Stimulated activated naive CD4-positive, alpha-beta T cell (primary cell): ENCODE data around the gene RPS6KL1.
"Not testable (repeated sequence)": the region's sequence is repeated elsewhere in the genome, so short reads cannot be mapped to it uniquely, and the experiment has no call there.

ENCODE experiments used
- DNase-seq, 6 experiments: peaks; one replicate each; lab custom pipeline; 2025; lab: John Stamatoyannopoulos, UW

The RPS6KL1 gene

GRCh38 chr14:74935360-74935680 is 12.3 kb upstream of the RPS6KL1 start:
- DNase-seq, result no peak

DNA sequence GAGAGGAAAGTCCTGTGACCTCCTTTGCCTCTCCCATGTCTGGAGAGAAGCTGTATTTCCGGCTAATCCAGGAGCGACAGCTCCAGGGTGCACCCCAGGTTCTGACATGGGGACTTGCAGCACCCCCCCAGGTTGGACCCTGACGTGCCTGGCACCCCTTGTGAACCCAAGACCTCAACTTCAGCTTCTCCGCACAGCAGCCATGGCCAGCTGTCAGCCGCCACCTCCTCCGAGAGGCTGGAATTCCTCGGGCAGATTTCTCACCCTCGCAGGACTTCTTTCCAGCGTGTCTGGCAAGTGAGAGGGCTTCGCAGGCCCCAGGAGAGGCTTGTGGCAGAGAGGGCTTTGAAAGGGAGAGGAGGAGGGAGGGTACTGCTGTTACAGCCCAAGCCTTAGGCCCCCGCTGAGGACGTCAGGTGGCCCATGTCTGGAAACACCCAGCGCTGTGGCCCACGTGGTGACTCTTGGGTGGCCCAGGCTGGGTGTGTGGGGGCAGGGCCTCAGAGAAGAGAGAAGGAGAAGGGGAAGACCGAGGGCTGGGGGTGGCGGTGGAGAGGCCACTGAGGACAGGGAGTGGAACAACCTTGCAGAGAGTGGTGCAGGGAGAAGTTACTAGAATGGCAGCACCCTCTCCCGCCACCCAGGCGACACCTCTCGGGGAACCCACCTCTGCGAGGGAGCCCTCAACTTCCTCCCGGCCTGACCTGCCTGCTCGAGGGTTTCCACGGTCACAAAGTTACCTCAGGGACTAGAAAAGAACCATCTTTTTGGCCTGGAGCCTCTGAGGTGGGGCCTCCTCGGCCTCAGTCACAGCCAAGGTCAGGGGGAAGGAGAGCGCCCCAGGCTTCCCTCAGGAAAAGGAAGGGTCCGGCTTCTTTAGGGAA is 11.7 kb upstream of the RPS6KL1 start:
- no peak for DNase-seq

DNA sequence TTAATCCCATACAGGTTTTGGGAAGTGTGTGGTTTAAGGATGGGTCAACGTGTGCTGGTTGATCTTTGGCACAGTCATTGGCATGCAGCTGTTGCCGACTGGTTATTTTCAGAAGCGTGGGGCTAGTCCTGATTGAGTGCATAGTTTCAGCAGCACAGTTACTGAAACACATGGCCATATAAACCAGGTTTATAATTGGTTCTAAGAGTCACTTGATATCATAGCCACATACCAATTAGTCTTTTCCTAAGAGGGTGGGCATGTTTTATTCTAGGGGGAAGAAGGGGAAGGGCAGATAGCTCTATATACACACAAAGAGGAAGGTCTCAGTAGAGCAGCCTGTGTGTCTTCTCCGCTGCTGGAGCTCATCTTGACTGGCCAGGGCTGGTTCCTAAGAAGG is 11.0 kb upstream of the RPS6KL1 start:
- no peak for DNase-seq

DNA sequence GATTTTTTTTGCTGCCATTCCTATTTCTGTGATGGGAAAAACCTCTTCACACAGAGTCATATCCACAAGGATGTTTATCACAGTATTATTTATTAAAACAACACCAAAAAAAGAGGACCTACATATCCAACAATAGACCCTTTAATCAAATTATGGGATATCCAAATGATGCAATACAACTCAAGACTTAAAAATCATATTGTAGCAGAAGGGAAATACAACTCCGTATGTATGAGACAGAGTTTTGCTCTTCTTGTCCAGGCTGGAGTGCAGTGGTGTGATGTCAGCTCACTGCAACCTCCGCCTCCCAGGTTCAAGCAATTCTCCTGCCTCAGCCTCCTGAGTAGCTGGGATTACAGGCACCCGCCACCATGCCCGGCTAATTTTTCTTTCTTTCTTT is 9.9 kb upstream of the RPS6KL1 start:
- not testable (repeated sequence) for DNase-seq

DNA sequence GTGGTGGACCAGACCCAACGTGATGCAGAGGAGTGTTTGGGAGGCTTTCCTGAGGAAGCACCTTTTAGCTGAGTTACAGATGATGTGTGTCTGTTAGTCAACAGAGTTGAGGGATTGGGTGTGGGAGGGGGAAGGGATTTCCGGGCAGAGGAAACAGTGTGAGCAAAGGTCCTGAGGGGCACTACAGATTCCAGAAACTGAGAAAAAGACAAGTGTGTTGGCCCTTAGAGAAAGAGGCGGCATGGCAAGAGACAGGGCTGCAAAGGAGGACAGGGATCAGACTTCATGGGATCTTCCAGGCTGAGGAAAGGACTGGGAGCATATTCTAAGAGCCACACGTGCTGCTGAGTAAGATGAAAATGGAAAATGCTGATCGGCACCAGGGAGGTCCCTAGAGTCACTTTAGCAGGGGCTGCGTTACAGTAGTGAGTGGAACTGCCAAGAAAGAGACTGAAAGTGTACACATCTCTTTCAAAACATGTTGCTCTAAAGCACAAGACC is 9.4 kb upstream of the RPS6KL1 start:
- DNase-seq, result no peak

DNA sequence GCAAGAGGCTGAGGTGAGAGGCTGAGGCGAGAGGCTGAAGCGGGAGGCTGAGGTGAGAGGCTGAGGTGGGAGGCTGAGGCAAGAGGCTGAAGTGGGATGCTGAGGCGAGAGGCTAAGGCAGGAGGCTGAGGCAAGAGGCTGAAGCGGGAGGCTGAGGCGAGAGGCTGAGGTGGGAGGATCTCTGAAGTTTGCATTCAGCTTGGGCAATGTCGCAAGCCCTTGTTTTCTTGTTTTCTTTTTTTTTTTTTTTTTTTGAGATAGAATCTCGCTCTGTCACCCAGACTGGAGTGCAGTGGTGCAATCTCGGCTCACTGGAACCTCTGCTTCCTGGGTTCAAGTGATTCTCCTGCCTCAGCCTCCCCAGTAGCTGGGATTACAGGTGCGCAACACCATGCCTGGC is 8.7 kb upstream of the RPS6KL1 start:
- DNase-seq, result not testable (repeated sequence)

GRCh38 chr14:74929242-74929641 is 6.2 kb upstream of the RPS6KL1 start:
- no peak for DNase-seq

- DNase-seq, result no peak
These were observed 4.2 kb upstream of the RPS6KL1 start for GRCh38 chr14:74927225-74927624.

GRCh38 chr14:74924061-74924460 is 1.0 kb upstream of the RPS6KL1 start:
- DNase-seq, result no peak

DNA sequence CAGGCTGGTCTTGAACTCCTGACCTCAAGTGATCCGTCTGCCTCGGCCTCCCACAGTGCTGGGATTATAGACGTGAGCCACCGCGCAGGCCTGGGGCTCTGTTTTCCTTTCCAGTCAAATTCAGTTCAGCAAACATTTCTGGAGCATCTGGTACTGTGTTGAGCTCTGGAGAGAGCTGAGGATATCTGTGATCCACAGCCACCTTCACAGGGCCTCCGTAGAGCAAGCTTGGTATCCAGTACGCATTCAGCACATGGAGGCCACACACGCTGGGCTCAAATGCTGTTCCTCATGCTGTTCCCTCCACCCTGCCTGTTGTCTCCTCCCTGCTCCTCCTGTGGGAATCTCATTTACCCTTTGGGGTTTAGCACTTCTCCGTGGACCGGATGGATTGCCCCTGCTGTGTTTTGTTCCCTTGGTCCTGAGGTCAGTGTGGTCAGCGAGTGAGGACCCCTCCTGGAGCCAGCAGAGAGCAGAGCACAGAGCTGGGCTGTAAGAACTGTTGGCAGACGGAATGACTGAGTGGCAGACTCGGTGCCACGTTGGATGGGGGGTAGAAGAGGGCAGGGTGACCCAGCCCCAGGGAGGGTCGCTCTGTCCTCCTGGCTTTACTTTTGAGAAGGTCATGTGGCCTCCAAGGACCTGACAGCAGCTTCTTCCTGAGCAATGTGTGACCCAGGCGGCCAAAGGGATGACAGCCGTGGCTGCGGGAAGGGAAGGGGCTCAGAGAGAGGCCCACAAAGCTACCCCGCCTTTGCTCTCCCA is 891 bp downstream of the RPS6KL1 start:
- DNase-seq, result no peak

- DNase-seq, result no peak
These were observed 1.9 kb downstream of the RPS6KL1 start for GRCh38 chr14:74921053-74921620.

DNA sequence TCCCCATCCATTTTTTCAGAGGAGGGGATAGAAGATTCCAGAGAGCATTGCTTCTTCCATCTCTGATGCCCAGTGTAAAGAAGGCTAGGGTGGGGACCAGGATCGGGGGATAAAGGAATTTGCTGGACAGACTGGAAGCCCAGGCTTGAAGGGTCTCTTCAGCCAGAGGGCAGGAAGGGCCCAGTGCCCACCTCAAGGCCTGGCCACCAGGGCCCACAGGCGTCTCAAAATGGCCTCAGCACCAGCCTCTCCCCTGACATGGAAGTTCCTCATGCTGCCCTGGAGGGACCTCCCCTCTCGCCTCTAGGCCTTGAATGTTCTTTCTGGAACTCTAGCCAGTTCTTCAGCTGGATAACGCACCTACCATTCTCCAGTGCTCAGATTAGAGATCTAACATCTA is 2.8 kb downstream of the RPS6KL1 start:
- no peak for DNase-seq

GRCh38 chr14:74919421-74920165 is 3.5 kb downstream of the RPS6KL1 start:
- no peak for DNase-seq

DNA sequence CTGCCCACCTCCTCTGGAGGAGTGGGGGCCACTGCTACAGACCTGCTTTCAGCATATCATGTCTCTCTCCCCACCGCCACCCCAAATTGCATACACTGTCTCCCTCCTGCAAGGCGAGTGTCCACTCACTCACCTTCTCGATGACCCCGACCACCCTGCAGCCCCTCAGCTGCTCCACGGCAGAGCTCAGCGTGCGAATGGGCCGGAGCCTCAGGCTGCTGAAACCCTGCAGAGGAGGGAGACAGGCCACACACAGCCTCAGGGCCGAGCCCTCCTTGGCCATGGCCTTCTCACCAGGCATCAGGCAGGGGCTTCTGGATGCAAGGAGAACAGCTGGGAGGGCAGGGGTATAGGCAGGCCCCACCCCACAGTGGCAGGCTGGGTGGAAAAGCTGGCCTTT is 4.7 kb downstream of the RPS6KL1 start:
- DNase-seq, result no peak

DNA sequence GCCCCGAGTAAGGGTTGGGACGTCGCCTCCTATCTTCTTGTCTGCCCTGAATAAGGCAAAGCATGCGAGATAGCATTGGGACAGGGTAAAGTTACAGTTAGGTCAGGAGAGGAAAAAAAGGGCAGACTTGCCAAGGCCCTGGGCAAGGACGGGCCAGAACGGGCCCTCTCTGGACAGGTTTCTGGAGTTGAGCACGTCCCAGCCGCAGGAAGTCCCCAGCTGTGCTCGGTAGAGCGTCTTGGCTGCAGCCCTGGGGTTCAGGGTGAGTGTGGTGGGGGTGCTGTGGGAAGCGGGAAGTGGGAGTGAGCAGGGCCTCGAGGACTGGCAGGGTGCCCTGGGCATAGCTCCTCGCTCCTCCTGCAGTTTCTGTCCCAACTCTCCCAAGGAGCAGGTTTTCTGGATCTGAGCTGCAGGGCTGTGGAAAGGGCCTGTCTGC is 5.4 kb downstream of the RPS6KL1 start:
- DNase-seq, result no peak

DNA sequence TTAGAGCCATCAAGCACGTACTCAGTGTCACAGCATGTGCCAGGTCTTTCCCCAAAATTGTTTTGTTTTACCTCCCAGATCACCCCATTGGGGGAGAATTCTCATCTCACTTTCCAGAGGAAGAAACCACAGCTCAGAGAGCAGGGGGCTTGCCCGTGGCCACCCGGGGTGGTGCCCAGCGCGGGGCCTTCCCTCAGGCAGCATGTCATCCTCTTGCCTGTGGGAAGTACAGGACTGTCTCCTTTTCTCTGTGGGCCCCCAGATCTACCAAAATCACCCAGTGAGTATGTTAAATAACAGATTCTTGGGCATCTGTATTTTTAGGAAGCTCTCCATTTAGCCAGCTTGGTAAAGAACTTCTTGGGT is 5.9 kb downstream of the RPS6KL1 start:
- DNase-seq, result no peak

- DNase-seq, result no peak
These were observed 7.2 kb downstream of the RPS6KL1 start for GRCh38 chr14:74915826-74916225.

DNA sequence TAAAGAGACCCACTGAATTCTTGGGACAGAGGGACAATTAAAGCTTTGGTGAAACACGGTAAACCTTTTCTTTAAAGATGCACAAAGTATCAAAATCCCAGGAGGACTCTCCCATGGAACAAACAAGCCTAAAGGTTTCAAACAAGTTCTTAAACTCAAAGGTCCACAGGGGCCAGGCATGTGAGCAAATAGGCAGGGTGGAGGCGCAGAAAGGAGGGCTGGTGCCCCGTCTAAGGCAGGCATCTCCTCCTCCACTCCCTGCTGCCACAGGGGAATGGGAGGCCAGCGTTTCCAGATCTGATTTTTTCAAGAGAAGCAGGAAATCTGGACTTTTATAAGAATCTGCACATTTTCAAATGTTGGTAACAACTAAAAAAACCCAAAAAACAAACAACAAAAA is 7.6 kb downstream of the RPS6KL1 start:
- no peak for DNase-seq

DNA sequence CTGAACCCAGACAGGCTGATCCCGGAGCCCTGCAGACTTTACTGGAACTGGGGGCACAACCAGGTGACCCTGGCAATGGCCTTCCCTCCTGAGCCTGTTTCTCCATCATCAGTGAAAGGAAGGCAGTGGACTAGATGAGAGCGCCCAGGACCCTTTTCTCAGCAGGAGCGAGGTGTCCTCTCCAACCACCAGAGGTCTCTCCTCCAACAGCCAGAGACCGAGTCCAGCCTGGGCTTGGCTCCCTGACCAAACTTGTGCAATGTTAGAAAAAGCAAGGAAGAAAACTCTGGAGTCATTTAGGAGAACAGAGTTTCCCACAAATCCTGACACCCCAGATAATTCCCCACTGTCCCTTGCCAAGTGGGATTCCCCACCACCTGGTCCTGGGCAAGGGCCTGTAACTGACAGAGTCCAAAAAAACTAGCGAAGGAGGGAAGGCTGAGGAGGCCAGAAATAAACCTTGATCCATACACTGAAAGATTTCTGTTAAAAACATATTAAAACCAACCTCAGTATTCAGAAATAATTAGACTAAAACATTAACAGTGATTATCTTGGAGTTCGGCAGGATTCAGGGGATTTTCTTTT is 9.0 kb downstream of the RPS6KL1 start:
- peak in 1 of 6 experiments; percentile 6 for DNase-seq

GRCh38 chr14:74913393-74913910 is 9.6 kb downstream of the RPS6KL1 start:
- DNase-seq, result no peak

DNA sequence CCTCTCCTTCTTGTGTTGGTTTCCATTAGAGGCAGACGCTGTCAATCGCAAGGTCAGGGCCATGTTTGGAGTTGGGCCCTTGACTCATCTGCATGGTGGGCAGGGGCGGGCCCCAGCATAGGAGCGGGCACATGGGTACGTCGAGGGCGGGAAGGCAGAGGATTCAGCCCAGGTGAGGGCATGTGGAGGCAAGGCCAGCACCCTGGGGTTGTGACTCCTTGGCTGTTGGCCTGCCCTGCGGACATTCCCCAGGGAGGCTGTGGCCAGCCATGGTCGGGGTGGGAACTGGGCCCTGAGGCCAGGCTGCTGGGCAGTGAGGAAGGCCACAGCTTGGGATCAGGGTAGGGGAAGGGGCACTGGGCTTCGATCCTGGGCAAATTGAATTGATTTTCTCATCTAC is 10.3 kb downstream of the RPS6KL1 start:
- no peak for DNase-seq

DNA sequence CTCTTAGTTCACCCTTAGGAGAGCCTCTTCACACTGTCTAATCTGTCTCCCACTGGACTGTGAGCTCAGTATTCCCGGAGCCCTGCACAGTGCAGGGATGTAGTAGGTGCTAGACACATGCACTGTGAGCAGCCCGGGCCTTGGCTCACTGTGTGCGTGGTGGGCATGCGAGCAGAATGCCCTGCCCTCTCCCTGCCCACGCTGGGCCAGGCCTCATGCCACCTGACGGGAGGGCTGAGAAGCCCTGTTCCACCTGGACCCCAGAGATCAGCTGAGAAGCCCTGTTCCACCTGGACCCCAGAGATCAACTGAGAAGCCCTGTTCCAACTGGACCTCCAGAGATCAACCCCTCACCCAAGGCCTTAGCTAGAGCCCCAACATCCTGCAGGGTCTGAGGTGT is 10.9 kb downstream of the RPS6KL1 start:
- DNase-seq, result no peak
